SKM-1 treated with dmso at 0.1 percent for 144 hours (cell line): Measurements from ENCODE around the gene STAT1.

ENCODE experiments used
- DNase-seq: peaks from one replicate; lab custom pipeline; 2025; ENCODE audit not compliant: unreplicated experiment; lab: John Stamatoyannopoulos, UW

The STAT1 gene

GRCh38 chr2:190986221-190986953 is 27.6 kb downstream of the STAT1 start:
- DNase-seq: no peak

GRCh38 chr2:190984595-190984994 is 29.4 kb downstream of the STAT1 start:
- no peak for DNase-seq

GRCh38 chr2:190982262-190983034 is 31.5 kb downstream of the STAT1 start:
- DNase-seq: no peak

GRCh38 chr2:190981733-190982132 is 32.2 kb downstream of the STAT1 start:
- no peak for DNase-seq

- DNase-seq: no peak
These were observed 32.6 kb downstream of the STAT1 start for GRCh38 chr2:190981333-190981732.

- no peak for DNase-seq
These were observed 33.3 kb downstream of the STAT1 start for GRCh38 chr2:190980630-190981209.

GRCh38 chr2:190979906-190980629 is 33.9 kb downstream of the STAT1 start:
- no peak for DNase-seq

- DNase-seq: no peak
These were observed 35.5 kb downstream of the STAT1 start for GRCh38 chr2:190978389-190979053.

GRCh38 chr2:190977505-190977904 is 36.5 kb downstream of the STAT1 start:
- no peak for DNase-seq

GRCh38 chr2:190976521-190976920 is 37.5 kb downstream of the STAT1 start:
- no peak for DNase-seq

- DNase-seq: no peak
These were observed 39.2 kb downstream of the STAT1 start for GRCh38 chr2:190974629-190975361.

GRCh38 chr2:190973726-190974628 is 40.0 kb downstream of the STAT1 start:
- DNase-seq: no peak

GRCh38 chr2:190973262-190973661 is 40.7 kb downstream of the STAT1 start:
- no peak for DNase-seq

GRCh38 chr2:190972846-190973245 is 41.1 kb downstream of the STAT1 start:
- DNase-seq: no peak

- DNase-seq: no peak
These were observed 41.8 kb downstream of the STAT1 start for GRCh38 chr2:190972213-190972612.

- peak; percentile 26 for DNase-seq
These were observed 43.0 kb downstream of the STAT1 start for GRCh38 chr2:190970873-190971506.

- no peak for DNase-seq
These were observed 43.8 kb downstream of the STAT1 start for GRCh38 chr2:190970160-190970559.

GRCh38 chr2:190968522-190968921 is 45.4 kb downstream of the STAT1 start:
- no peak for DNase-seq
